Inferior parietal cortex (tissue), 1 donor: Measurements from ENCODE around the gene IQCB1.
"Not testable (repeated sequence)": the region's sequence is repeated elsewhere in the genome, so short reads cannot be mapped to it uniquely, and the experiment has no call there.

ENCODE experiments used
- DNase-seq: peaks from one replicate; pipeline ENCODE4 v3.0.0-alpha.2; 2016; ENCODE audit errors: extremely low spot score

IQCB1 gene

DNA sequence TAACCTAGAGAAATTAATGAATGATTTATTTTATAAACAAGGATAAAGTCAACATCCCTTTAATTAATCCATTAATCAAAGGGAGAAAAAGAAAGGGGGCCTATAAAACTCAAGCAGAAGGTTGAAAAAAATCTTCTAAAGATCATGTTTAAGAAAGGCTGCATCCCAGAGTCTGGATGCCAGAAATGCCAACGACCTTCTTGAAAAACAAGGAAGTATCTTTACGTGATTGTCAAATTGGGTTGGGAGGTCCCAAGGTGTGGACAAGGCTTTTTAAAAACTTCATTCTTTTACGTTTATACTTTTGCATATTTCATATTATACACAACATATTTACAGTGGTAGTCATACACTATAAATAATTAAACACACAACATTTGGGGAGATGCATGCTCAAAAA, 86.9 kb downstream of the IQCB1 start:
- DNase-seq, result no peak

DNA sequence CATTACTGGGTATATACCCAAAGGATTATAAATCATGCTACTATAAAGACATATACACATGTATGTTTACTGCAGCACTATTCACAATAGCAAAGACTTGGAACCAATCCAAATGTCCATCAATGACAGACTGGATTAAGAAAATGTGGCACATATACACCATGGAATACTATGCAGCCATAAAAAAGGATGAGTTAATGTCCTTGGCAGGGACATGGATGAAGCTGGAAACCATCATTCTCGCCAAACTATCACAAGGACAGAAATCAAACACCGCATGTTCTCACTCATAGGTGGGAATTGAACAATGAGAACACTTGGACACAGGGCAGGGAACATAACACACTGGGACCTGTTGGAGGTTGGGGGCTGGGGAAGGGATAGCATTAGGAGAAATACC, 91.8 kb downstream of the IQCB1 start:
- DNase-seq, result not testable (repeated sequence)

DNA sequence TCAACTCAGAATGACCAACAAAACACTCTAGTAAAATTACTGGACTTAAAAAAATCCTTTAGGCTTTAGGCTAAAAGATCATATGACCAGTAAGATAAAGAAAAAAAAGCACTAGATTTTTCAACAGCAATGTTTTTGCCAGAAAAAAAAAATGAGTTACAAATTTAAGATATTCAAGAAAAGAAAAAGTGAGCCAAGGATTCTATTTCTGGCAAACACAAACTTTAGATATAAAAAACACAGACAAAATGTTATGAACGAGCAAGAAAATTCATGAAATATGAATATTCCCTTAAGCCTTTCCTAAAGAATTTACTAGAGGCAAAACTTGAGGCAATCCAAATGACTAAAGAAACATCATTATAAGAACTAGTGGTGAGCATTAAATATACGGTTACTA, 94.0 kb downstream of the IQCB1 start:
- no peak for DNase-seq

DNA sequence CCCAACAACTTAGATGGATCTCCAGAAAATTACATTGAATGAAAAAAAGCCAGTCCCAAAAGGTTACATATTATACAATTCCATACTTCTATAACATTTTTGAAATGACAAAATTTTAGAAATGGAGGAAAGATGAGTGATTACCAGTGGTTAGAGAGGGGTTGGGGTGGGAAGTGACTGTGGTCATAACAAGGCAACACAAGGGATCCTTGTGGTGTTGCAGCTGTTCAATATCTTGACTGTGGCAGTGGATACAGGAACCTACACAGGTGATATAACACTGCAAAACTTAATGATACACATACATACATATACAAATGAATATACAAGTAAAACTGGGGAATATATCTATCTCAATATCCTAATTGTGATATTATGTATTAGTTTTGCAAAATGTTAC, 95.0 kb downstream of the IQCB1 start:
- no peak for DNase-seq

DNA sequence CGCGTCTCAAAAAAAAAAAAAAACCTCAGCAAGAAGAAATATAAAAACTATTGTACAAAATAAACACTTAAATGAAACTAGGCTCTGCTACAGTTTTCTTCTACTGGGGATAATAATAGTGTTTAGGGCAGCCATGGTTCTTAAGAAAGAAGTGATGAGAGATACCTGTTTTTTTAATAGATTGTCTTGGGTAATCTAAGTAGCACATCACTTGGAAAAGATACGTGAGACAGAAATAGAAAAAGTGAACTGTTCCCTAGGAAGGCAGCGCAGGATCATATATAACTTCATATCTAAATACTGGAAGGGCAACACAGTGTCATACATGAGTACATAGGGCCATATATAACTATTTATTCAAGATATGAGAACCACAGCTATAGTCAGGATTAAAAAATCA, 97.2 kb downstream of the IQCB1 start:
- DNase-seq, result no peak

DNA sequence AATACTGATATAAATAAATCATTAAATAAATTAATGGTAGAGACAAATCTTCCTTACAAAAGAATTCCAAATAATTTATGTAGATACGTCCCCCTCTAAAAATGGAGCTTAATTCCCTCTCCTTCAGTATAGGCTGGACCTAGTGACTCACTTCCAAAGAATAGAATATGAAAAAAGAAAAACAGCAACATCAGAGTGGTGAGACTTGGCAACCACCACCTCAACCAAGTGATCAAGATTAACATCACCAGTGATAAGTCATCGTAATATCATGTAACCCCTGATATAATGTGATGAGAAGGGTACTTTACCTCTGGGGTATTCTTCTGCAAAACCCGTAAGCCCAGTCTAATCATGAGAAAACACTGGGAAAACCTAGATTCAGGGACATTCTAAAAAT, 98.7 kb downstream of the IQCB1 start:
- no peak for DNase-seq

DNA sequence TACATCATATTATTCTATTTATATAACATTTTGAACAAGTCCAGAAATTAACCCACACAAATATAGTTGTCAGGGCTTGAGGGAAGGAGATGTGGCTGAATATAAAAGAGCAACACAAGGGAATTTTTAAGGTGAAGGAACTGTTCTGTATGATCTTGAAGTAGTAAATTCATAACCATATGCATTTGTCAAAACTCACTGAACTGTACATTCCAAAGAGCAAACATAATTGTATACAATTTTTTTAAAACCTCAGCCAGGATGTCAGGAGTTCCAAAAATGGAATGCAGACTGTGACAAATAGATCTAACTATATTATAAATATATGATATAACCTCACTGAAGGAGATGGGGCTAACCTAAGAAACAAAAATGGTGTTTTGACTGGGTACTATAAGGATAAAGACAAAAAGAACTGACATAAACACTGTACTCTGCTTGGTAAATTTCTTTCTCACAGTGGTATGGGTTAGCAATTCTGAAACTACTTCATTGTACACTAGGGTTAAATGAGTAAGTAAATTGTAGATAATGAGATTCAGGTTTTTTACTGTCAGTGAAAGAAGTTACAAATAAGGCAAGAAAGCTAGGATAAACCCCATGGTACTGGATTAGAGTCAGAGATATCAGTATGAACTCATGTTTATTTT, 99.7 kb downstream of the IQCB1 start:
- DNase-seq, result no peak

DNA sequence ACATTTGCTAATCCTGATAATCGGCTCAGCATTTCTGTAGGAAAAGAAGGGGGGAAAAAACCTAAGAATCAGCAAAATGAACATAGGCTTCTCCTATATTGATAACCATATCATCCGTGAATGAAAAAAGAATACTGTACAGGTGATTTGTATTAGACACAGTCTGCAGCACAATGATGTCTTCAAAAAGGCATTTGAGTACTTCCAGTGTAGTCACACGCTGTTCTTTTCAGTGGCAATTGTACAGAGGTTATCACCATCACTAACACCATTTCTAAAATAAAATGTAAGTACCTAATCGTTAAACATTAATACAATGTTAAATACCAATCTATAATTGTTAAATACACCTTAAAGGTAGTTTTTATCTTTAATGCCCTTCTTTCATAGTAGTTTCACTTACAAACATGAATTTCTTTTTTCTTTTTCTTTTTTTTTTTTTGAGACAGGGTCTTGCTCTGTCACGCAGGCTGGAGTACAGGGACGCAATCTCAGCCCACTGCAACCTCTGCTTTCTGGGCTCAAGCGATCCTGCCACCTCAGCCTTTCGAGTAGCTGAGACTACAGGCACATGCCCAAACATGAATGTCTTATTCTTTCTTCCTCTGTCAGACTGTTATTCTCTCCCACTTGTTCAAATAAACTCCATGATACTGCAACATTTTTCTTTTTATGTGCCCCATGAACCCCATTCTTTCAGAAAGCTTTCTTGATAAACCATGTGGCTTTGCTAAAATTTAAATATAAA, 103.7 kb downstream of the IQCB1 start:
- DNase-seq, result no peak

DNA sequence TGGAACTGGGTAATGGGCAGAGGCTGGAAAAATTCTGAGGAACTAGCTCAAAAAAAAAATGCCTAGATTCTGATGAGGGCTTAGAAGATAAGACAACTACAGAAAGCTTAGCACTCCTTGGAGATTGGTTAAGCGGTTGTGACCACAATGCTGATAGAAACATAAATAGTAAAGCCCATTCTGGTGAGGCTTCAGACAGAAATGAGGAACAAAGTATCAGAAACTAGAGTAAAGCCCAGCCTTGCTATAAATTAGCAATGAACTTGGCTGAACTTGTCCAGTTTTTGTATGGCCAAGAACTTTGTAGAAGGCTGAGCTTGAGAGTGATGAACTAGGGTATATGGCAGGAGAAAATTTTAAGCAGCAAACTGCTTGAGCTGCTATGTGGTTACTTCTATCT, 110.7 kb downstream of the IQCB1 start:
- no peak for DNase-seq

DNA sequence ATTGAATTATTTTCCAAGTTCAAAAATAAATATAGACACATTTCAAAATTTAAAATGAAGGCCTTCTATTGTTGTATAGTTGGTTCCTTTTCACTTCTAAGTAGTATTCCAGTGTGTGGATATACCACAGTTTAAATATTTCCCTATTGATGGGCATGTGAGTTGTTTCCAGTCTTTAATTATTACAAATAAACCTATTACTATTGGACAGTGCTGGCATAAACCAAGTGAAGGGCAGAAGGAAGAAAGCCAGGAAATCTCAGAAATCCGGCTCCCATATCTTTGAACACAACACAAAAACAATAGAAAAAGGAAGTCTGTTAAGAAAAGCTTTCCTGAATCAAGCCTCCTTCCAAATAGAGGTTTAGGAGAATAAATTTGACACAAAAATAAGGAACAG, 111.4 kb downstream of the IQCB1 start:
- DNase-seq, result no peak

DNA sequence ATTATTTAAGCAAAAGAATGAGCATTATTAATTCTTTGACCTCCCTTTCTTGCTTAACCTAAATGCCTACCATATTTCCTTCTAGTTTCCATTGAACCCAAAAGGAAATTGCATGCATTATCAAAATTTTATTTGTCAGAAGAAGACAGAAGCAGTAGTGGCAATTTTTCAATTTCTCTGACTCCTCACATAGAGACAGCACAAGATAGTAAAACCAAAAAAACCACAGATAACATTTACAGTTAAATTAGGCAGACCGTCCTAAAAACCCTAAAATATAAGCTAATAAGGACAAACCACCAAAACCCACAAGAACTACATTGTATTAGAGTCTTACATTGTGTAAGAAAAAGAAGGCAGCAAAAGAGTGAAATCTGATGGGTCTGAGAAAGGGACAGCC, 112.4 kb downstream of the IQCB1 start:
- no peak for DNase-seq

DNA sequence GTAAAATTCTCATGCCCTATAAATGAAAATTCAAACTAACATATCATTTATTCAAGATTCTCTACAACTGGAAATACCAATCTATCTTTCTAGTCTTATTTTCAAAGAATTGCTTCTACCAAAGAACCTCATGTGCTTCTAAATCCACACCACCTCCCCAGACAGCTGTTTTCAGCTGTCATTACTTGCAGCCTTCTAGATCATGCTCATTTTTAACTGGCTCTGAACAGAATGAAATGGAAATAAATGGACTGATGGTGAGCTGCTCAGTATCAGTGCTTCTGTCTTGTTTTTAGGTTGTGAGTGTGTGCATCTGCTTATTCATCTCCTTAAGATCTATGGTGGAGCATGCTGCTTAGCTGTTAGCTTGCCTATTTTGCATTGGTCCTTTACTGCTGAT, 114.7 kb downstream of the IQCB1 start:
- DNase-seq, result no peak
